Testis (tissue), 2 donors: Measurements from ENCODE around the gene CENATAC.

Experiments
- CTCF ChIP-seq, 3 experiments: fragments of 450-650 bp in 2 of 3; fragments of 200-600 bp in 1 of 3; sonication (generic) in 1 of 3; IDR thresholded peaks; one replicate each; pipeline ENCODE4 v1.5.1; 2016 to 2019; ENCODE audit warnings: antibody characterized with exemption in 3 of 3, mild to moderate bottlenecking in 2 of 3, moderate library complexity in 1 of 3
- POLR2A ChIP-seq: fragments of 450-650 bp; IDR thresholded peaks from one replicate; pipeline ENCODE4 v1.6.1; 2017; ENCODE audit warnings: antibody characterized with exemption, mild to moderate bottlenecking, moderate library complexity

GRCh38 chr11:119054418-119054817, 56.5 kb downstream of the CENATAC start:
- TF ChIP-seq CTCF (IDR thresholded peaks at IDR 0.05) (no peak), POLR2A (no peak)
